ENCODE results near the gene NDUFS6.

The NDUFS6 gene

GRCh38 chr5:1801222-1801966, at the start of gene NDUFS6:
Gene NDUFS6 (plus strand): TSS chr5:1801407. CDS start chr5:1801418, 11 bp downstream.
- DNase-seq = peak; percentile 81

- DNase-seq = no peak
These were observed 49.1 kb upstream of the NDUFS6 start for GRCh38 chr5:1751864-1752822.

GRCh38 chr5:1752881-1753280, 48.3 kb upstream of the NDUFS6 start:
- DNase-seq = no peak

GRCh38 chr5:1753490-1753889, 47.7 kb upstream of the NDUFS6 start:
- DNase-seq = no peak

GRCh38 chr5:1754531-1755220, 46.5 kb upstream of the NDUFS6 start:
- DNase-seq = no peak

- no peak for DNase-seq
These were observed 45.8 kb upstream of the NDUFS6 start for GRCh38 chr5:1755321-1755949.

GRCh38 chr5:1756481-1756880, 44.7 kb upstream of the NDUFS6 start:
- no peak for DNase-seq

- no peak for DNase-seq
These were observed 43.7 kb upstream of the NDUFS6 start for GRCh38 chr5:1757511-1757910.

GRCh38 chr5:1758574-1758973, 42.6 kb upstream of the NDUFS6 start:
- DNase-seq = no peak

- DNase-seq = no peak
These were observed 41.7 kb upstream of the NDUFS6 start for GRCh38 chr5:1759378-1759970.

GRCh38 chr5:1760231-1760630, 41.0 kb upstream of the NDUFS6 start:
- DNase-seq = no peak

- DNase-seq = no peak
These were observed 40.4 kb upstream of the NDUFS6 start for GRCh38 chr5:1760656-1761452.

GRCh38 chr5:1761453-1761755, 39.8 kb upstream of the NDUFS6 start:
- no peak for DNase-seq

- no peak for DNase-seq
These were observed 38.9 kb upstream of the NDUFS6 start for GRCh38 chr5:1762121-1762882.

GRCh38 chr5:1762883-1763547, 38.2 kb upstream of the NDUFS6 start:
- DNase-seq = no peak

- peak; percentile 21 for DNase-seq
These were observed 37.7 kb upstream of the NDUFS6 start for GRCh38 chr5:1763548-1763911.

- peak; percentile 1 for DNase-seq
These were observed 37.1 kb upstream of the NDUFS6 start for GRCh38 chr5:1763960-1764605.

- peak; percentile 0 for DNase-seq
These were observed 36.6 kb upstream of the NDUFS6 start for GRCh38 chr5:1764606-1764960.

- no peak for DNase-seq
These were observed 35.9 kb upstream of the NDUFS6 start for GRCh38 chr5:1765141-1765879.

Data from activated gamma-delta T cell treated with Interleukin-2 at 50 U/mL for 16 hours (primary cell).